HG03575 (cell line): Measurements from ENCODE around the gene SMARCAL1.

Experiments used
- ATAC-seq: cut with Tn5 transposase; IDR thresholded peaks from one replicate; pipeline ENCODE4 v1.9.1; 2021; ENCODE audit not compliant: unreplicated experiment, insufficient number of reproducible peaks, low FRiP score; ENCODE audit errors: extremely low read depth

The SMARCAL1 gene

GRCh38 chr2:216391401-216391800 is 20.9 kb upstream of the SMARCAL1 start:
- no peak for ATAC-seq

GRCh38 chr2:216392018-216392562 is 20.2 kb upstream of the SMARCAL1 start:
- no peak for ATAC-seq

GRCh38 chr2:216392945-216393840 is 19.1 kb upstream of the SMARCAL1 start:
- no peak for ATAC-seq

GRCh38 chr2:216394881-216395280 is 17.4 kb upstream of the SMARCAL1 start:
- no peak for ATAC-seq

- no peak for ATAC-seq
Observed at GRCh38 chr2:216399621-216400020, 12.7 kb upstream of the SMARCAL1 start.

- no peak for ATAC-seq
Observed at GRCh38 chr2:216402751-216403150, 9.5 kb upstream of the SMARCAL1 start.

GRCh38 chr2:216404010-216404618 is 8.2 kb upstream of the SMARCAL1 start:
- ATAC-seq: no peak

GRCh38 chr2:216405588-216405987 is 6.7 kb upstream of the SMARCAL1 start:
- no peak for ATAC-seq

- no peak for ATAC-seq
Observed at GRCh38 chr2:216406826-216407225, 5.5 kb upstream of the SMARCAL1 start.

GRCh38 chr2:216408426-216409290 is 3.6 kb upstream of the SMARCAL1 start:
- ATAC-seq: no peak

GRCh38 chr2:216410550-216410949 is 1.7 kb upstream of the SMARCAL1 start:
- ATAC-seq: no peak

- ATAC-seq: no peak
Observed at GRCh38 chr2:216413882-216414281, 1.6 kb downstream of the SMARCAL1 start.

GRCh38 chr2:216414772-216415319 is 2.6 kb downstream of the SMARCAL1 start:
- no peak for ATAC-seq

GRCh38 chr2:216415541-216415940 is 3.3 kb downstream of the SMARCAL1 start:
- no peak for ATAC-seq

GRCh38 chr2:216416571-216417307 is 4.5 kb downstream of the SMARCAL1 start:
- no peak for ATAC-seq

- ATAC-seq: no peak
Observed at GRCh38 chr2:216418981-216419380, 6.7 kb downstream of the SMARCAL1 start.

GRCh38 chr2:216420367-216421101 is 8.2 kb downstream of the SMARCAL1 start:
- ATAC-seq: no peak

GRCh38 chr2:216423071-216423470 is 10.8 kb downstream of the SMARCAL1 start:
- ATAC-seq: no peak
